Transverse colon (tissue), 4 donors: ENCODE data around the gene TEKT2. TPM values are rescaled to one million over a fixed set of nuclear protein-coding genes. Genes with fewer than 3 reads are reported as not detected.

Source experiments
- DNase-seq: peaks from one replicate; pipeline ENCODE4 v3.0.0-alpha.2; 2019
- H3K27ac ChIP-seq, 4 donors: fragments of 200-600 bp; sonication (generic); 2 replicates each; pipeline ENCODE4 v1.5.1; 2016 to 2018; ENCODE audit warnings: inconsistent platforms in 4 of 4
- H3K27me3 ChIP-seq: fragments of 200-600 bp; sonication (generic); 2 replicates; pipeline ENCODE4 v1.5.1; 2017; ENCODE audit warnings: inconsistent platforms
- H3K36me3 ChIP-seq, 4 donors: fragments of 200-600 bp; sonication (generic); 2 replicates each; pipeline ENCODE4 v1.5.1; 2017 to 2019; ENCODE audit warnings: inconsistent platforms in 4 of 4
- H3K4me1 ChIP-seq, 4 donors: fragments of 200-600 bp; sonication (generic); 2 replicates each; pipeline ENCODE4 v1.5.1; 2017 to 2020; ENCODE audit warnings: inconsistent platforms in 4 of 4
- H3K4me3 ChIP-seq, 4 donors: fragments of 200-600 bp; sonication (generic); 1 replicate in 1 of 4; 2 replicates in 3 of 4; pipeline versions ENCODE4 v1.5.1 to v1.6.1; 2017 to 2019; ENCODE audit warnings: inconsistent platforms in 4 of 4
- H3K9me3 ChIP-seq, 2 donors: fragments of 200-600 bp; sonication (generic); 2 replicates each; pipeline ENCODE4 v1.5.1; 2017 to 2019; ENCODE audit warnings: inconsistent platforms in 2 of 2
- CTCF ChIP-seq, 5 experiments: fragments of 200-600 bp in 3 of 5; fragments of 450-650 bp in 2 of 5; sonication (generic) in 3 of 5; IDR thresholded peaks; 1 replicate in 2 of 5; 2 replicates in 3 of 5; pipeline ENCODE4 v1.5.1; 2016 to 2017; ENCODE audit warnings: antibody characterized with exemption in 5 of 5, inconsistent platforms in 3 of 5, mild to moderate bottlenecking in 2 of 5, moderate library complexity in 1 of 5
- EP300 ChIP-seq: sonication (generic); formaldehyde crosslinking; IDR thresholded peaks from one replicate; pipeline ENCODE4 v1.6.1; 2017; ENCODE audit warnings: antibody characterized with exemption, low read depth
- POLR2A ChIP-seq: fragments of 450-650 bp; IDR thresholded peaks from one replicate; pipeline ENCODE4 v1.6.1; 2016; ENCODE audit warnings: antibody characterized with exemption, mild to moderate bottlenecking, moderate library complexity
- POLR2AphosphoS5 ChIP-seq, 3 donors: sonication (generic); formaldehyde crosslinking; IDR thresholded peaks; one replicate each; pipeline ENCODE4 v1.6.1; 2016; ENCODE audit warnings: antibody characterized with exemption in 3 of 3
- WGBS, 2 donors: methylation state at CpG; one replicate each; pipeline ENCODE4 v1.1.5; 2018; ENCODE audit warnings: low coverage in 1 of 2; 5-methylcytosine and 5-hydroxymethylcytosine counted together
- in situ Hi-C, 4 donors: fragments of 200-750 bp; cut with MboI; loops; one replicate each; pipeline versions ENCODE4 v1.15.0 to v1.15.1; 2017; ENCODE audit warnings: low sequenced_read_pairs in 3 of 4, low pct_ligation_motif_present in 1 of 4, low pct_unique_long_range_greater_than_20kb in 1 of 4
- intact Hi-C: fragments of 100-400 bp; cut with DNase I; formaldehyde crosslinking; loops from one replicate; pipeline ENCODE4 v1.15.1; 2023; ENCODE audit warnings: low total_unique reads
- total RNA-seq, 4 donors: library from RNA; depleted of rRNA; stranded (reverse); fragments of >200 nt; gene quantifications; one replicate each; pipeline ENCODE4 v1.1.0, GENCODE V29; 2016

TEKT2 gene
- total RNA-seq, 4 donors from 2014 or later: not detected

DNA sequence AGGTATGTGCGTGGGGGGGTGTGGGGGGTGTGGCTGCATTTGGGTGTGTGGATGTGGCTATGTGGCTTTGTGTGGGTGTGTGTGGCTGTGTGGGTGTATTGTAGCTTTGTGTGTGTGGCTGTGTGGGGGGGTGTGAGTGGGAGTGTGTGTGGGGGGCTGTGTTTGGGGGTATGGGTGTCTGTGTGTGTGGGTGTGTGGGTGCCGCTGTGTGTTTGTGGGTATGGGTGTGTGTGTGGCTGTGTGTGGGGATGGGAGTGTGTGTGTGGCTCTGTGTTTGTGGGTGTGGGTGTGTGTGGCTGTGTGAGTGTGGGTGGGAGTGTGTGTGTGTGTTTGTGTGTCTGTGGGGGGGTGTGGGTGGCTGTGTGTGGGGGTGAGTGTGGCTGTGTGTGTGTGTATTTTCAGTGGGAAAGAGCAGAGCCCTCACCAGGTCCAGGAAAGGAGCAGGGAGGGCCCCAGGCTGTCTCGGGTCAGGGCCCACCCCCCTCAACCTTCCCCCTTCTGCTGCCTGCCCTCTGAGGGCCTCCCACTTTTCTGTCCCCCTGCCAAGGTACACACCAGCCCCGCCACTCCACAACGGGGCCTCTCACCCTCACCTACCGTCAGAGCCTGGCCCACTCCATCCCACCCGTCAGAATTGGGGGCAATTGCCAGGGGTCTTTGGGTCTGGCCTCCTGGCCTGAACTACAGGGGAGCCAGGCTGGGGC is 43.1 kb downstream of the TEKT2 start:
- Histone ChIP-seq H3K9me3 (no peaks in the 10 kb centered on the region), H3K27me3 (peaks cover 20% of the 10 kb centered on the region), H3K4me1 (peaks cover 0 to 9% (median 7%) of the 10 kb centered on the region in 4 donors), H3K27ac (no peak overlapping the region), H3K4me3 (no peak overlapping the region), H3K36me3 (no peaks in the 10 kb centered on the region)
- WGBS, 2 donors: 63% methylated on average over 7 of the region's 7 CpGs; no CpG with 5 or more reads in 1 of the 2 donors
- intact Hi-C loops: no loop called here
- in situ Hi-C loops: no loop called here
- DNase-seq: no peak
- TF ChIP-seq CTCF (IDR thresholded peaks at IDR 0.05): no peak
- no peak for TF ChIP-seq POLR2AphosphoS5 (IDR thresholded peaks at IDR 0.05)
- TF ChIP-seq EP300: no peak
- TF ChIP-seq POLR2A: no peak

GRCh38 chr1:36128126-36128904 is 44.4 kb downstream of the TEKT2 start:
- H3K27ac ChIP-seq: no peak overlapping the region
- no peaks in the 10 kb centered on the region for H3K36me3 ChIP-seq
- TF ChIP-seq POLR2AphosphoS5 (IDR thresholded peaks at IDR 0.05): no peak
- no peak for TF ChIP-seq EP300
- no peak for TF ChIP-seq CTCF (IDR thresholded peaks at IDR 0.05)
- no peak for TF ChIP-seq POLR2A
- intact Hi-C loops (no loop called here), in situ Hi-C loops (no loop called here)
- peaks cover 20% of the 10 kb centered on the region for H3K27me3 ChIP-seq
- 80 to 87% methylated on average over 2 to 11 of the region's 11 CpGs for WGBS, 2 donors
- no peaks in the 10 kb centered on the region for H3K9me3 ChIP-seq
- no peak overlapping the region for H3K4me3 ChIP-seq
- peaks cover 0 to 13% (median 10%) of the 10 kb centered on the region in 4 donors for H3K4me1 ChIP-seq
- no peak for DNase-seq

DNA sequence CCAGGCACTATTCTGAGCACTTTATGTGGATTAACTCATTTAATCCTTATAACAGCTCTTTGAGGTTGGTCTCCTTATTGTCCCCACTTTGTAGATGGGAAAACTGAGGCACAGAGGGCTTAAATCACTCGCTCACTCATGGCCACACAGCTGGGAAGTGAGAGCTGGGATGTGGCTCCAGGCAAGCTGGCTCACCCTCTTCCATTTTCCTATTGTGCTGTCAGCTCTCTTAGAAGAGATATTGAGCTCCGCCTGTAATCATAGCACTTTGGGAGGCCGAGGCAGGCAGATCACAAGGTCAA is 45.0 kb downstream of the TEKT2 start:
- Histone ChIP-seq H3K4me3 (no peak overlapping the region), H3K36me3 (no peaks in the 10 kb centered on the region), H3K9me3 (no peaks in the 10 kb centered on the region), H3K27ac (no peak overlapping the region), H3K4me1 (peaks cover 0 to 19% (median 13%) of the 10 kb centered on the region in 4 donors), H3K27me3 (peaks cover 19% of the 10 kb centered on the region)
- TF ChIP-seq CTCF (IDR thresholded peaks at IDR 0.05) (no peak), EP300 (no peak)
- intact Hi-C loops (no loop called here), in situ Hi-C loops (no loop called here)
- WGBS, 2 donors: 80 to 100% methylated on average over 1 to 3 of the region's 3 CpGs
- no peak for DNase-seq

DNA sequence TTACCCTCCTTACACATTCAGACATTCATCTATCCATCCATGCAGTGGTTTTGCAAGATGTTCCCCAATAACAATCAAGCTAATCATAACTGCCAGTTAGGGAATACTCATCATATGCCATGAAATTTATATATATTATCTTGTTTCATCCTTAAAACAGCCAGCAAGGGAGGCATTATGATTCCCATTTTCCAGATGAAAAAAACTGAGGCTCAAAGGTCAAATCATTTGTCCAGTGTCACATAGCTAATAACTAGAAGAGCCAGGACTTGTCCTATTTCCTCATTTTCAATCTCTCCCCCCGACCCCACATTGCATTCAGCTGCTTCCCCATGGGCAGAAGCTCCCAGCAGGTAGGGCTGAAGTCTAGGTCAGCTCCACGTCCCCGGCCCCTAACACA is 48.1 kb downstream of the TEKT2 start:
- in situ Hi-C loops: no loop called here
- TF ChIP-seq CTCF (IDR thresholded peaks at IDR 0.05) (no peak), EP300 (no peak)

More for the DNA sequence above, 48.1 kb downstream of the TEKT2 start:
- WGBS, 2 donors: 50 to 75% methylated on average over 1 to 3 of the region's 3 CpGs
- no peak for DNase-seq
- H3K27ac ChIP-seq: no peak overlapping the region
- no peaks in the 10 kb centered on the region for H3K27me3 ChIP-seq
- H3K4me1 ChIP-seq: peaks cover 0 to 33% (median 16%) of the 10 kb centered on the region in 4 donors
- H3K9me3 ChIP-seq: no peaks in the 10 kb centered on the region
- peaks cover 0 to 1% (median 0%) of the 10 kb centered on the region in 4 donors for H3K36me3 ChIP-seq
- no peak overlapping the region for H3K4me3 ChIP-seq
- intact Hi-C loops: no loop called here
